Caco-2 (cell line): ENCODE results near the gene SEMA4B. TPM values are rescaled to one million over a fixed set of nuclear protein-coding genes. Genes with fewer than 3 reads are reported as not detected.

Experiments
- BruUV-seq: library from RNA; stranded (reverse); fragments of 400-500 nt; replicated peaks from 2 replicates; lab custom pipeline; 2021; lab: Mats Ljungman, UMichigan
- CTCF ChIA-PET: fragments of 300-600 bp; sonication (Branson Sonifier 250); formaldehyde crosslinking; loops from one replicate; lab custom pipeline; 2022; ENCODE audit warnings: antibody characterized with exemption; lab: Charles Lee
- POLR2A ChIA-PET: fragments of 300-600 bp; sonication (Branson Sonifier 250); formaldehyde crosslinking; loops from one replicate; lab custom pipeline; 2022; ENCODE audit warnings: antibody characterized with exemption; lab: Charles Lee
- DNase-seq, 2 experiments: peaks; one replicate each; pipeline versions ENCODE4 v3.0.0 to v3.0.0-alpha.2; 2020 to 2022
- H3K27me3 ChIP-seq: replicated peaks from 2 replicates; pipeline ENCODE4 v1.6.0; 2011; ENCODE audit warnings: low read length; ENCODE audit not compliant: control insufficient read depth, insufficient read depth
- H3K36me3 ChIP-seq: 2 replicates; pipeline ENCODE4 v1.5.1; 2011; ENCODE audit warnings: low read length; ENCODE audit not compliant: control insufficient read depth, insufficient read depth
- H3K4me1 ChIP-seq: fragments of 250-450 bp; sonication (Bioruptor Pico); 2 replicates; pipeline ENCODE4 v1.5.1; 2020; ENCODE audit warnings: mild to moderate bottlenecking
- H3K4me3 ChIP-seq: 2 replicates; pipeline ENCODE4 v1.5.1; 2011; ENCODE audit warnings: low read depth, mild to moderate bottlenecking, control low read depth, low read length
- H3K9me3 ChIP-seq: fragments of 250-450 bp; sonication (Bioruptor Pico); 2 replicates; pipeline ENCODE4 v1.5.1; 2020; ENCODE audit warnings: mild to moderate bottlenecking, moderate library complexity
- H3K27ac Mint-ChIP-seq: one replicate; pipeline ENCODE4 v1.8.0; 2022; ENCODE audit warnings: mixed read lengths; ENCODE audit not compliant: unreplicated experiment
- H3K27me3 Mint-ChIP-seq: one replicate; pipeline ENCODE4 v1.8.0; 2022; ENCODE audit warnings: mixed read lengths; ENCODE audit not compliant: insufficient read depth, unreplicated experiment
- H3K36me3 Mint-ChIP-seq: one replicate; pipeline ENCODE4 v1.8.0; 2022; ENCODE audit warnings: mild to moderate bottlenecking, mixed read lengths; ENCODE audit not compliant: insufficient read depth, unreplicated experiment
- H3K4me1 Mint-ChIP-seq: one replicate; pipeline ENCODE4 v1.8.0; 2022; ENCODE audit warnings: low read depth, mixed read lengths; ENCODE audit not compliant: unreplicated experiment
- H3K4me3 Mint-ChIP-seq: one replicate; pipeline ENCODE4 v1.8.0; 2022; ENCODE audit warnings: mild to moderate bottlenecking, moderate library complexity, mixed read lengths; ENCODE audit not compliant: unreplicated experiment
- H3K9me3 Mint-ChIP-seq: one replicate; pipeline ENCODE4 v1.8.0; 2022; ENCODE audit warnings: mixed read lengths; ENCODE audit not compliant: unreplicated experiment
- intact Hi-C: fragments of 100-400 bp; cut with micrococcal nuclease; formaldehyde crosslinking; loops from one replicate; pipeline ENCODE4 v1.10.0; 2022; ENCODE audit not compliant: unreplicated experiment
- total RNA-seq: library from RNA; stranded (reverse); gene quantifications from 2 replicates; pipeline ENCODE4 v1.2.3, GENCODE V29; 2022
- TF ChIP-seq, protein P1 (sequence below), 2 experiments: fragments of 200-600 bp in 1 of 2; IDR thresholded peaks; 1 replicate in 1 of 2; 2 replicates in 1 of 2; pipeline versions ENCODE4 v1.5.1 to v1.8.0; 2011 to 2022; ENCODE audit warnings: antibody characterized with exemption in 1 of 2, control low read depth in 1 of 2, inconsistent platforms in 1 of 2, low read depth in 1 of 2, low read length in 1 of 2, mild to moderate bottlenecking in 1 of 2, moderate library complexity in 1 of 2; ENCODE audit not compliant: insufficient read depth in 1 of 2, severe bottlenecking in 1 of 2, unreplicated experiment in 1 of 2

Gene SEMA4B
- total RNA-seq, 1 experiment from 2014 or later: 13.9 TPM

DNA sequence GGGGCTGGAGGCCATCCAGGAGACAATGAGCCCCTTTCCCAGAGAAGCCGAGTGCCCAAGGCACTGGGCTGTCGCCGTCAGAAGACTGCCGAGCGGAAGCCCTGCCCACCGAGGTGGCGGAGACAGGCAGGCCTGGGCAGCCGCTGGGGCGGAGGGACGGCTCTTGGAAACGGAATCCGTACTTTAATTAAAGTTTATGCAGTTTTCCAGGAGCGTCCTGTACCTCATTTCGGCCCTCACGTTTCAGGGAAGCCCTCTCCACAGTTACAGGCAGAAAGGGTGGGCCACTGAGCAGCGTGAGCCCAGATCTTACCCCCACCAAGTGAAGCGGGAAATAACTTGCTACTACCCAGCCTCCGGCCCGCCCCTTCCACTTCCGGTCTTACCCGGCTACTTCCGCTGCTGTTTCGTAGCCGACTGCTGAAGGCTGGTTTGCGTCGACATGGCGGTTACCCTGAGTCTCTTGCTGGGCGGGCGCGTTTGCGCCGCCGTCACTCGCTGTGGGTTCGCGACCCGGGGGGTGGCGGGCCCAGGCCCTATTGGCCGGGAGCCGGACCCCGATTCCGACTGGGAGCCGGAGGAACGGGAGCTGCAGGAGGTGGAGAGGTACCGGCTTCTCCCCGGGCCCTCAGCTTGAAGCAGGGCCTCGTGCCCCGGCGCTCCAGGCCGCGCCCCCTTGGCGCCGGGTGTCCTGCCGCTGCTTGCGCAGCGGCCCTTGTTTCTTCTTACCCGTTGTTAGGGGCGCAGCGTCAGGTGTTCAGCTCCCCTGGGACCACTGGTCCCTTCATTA, 64.3 kb downstream of the SEMA4B start, which contains the start of gene NGRN:
TSS of gene NGRN (plus strand) at position 402 of the 790 bp plus-strand sequence. CDS start at position 443, 41 bp downstream.
- ChIA-PET CTCF (interaction anchor here (1.0 to 1.1 kb wide), 2 partner anchors 28 to 166 kb away, joined by 3 to 5 read pairs; no protein-coding TSS in a partner anchor), POLR2A (interaction anchor here (0.5 to 1.0 kb wide), 4 partner anchors 16 to 148 kb away, joined by 3 to 8 read pairs (median 4); partner anchors contain the start of genes CIB1, GDPGP1 and TTLL13)
- Histone ChIP-seq H3K4me3 (peak within 1 kb of the TSS; percentile 64), H3K36me3 (no peaks in the 10 kb centered on the region), H3K4me1 (peaks cover 11% of the 10 kb centered on the region; the same call in 1 of the 2 replicates), H3K9me3 (no peaks in the 10 kb centered on the region), H3K27me3 (no peaks in the 10 kb centered on the region)
- H3K4me1 Mint-ChIP-seq: peaks cover 22% of the 10 kb centered on the region
- TF ChIP-seq, protein P1, sequence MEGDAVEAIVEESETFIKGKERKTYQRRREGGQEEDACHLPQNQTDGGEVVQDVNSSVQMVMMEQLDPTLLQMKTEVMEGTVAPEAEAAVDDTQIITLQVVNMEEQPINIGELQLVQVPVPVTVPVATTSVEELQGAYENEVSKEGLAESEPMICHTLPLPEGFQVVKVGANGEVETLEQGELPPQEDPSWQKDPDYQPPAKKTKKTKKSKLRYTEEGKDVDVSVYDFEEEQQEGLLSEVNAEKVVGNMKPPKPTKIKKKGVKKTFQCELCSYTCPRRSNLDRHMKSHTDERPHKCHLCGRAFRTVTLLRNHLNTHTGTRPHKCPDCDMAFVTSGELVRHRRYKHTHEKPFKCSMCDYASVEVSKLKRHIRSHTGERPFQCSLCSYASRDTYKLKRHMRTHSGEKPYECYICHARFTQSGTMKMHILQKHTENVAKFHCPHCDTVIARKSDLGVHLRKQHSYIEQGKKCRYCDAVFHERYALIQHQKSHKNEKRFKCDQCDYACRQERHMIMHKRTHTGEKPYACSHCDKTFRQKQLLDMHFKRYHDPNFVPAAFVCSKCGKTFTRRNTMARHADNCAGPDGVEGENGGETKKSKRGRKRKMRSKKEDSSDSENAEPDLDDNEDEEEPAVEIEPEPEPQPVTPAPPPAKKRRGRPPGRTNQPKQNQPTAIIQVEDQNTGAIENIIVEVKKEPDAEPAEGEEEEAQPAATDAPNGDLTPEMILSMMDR (IDR thresholded peaks at IDR 0.05; ENCODE audit: insufficient read depth in 1 of 2, low read depth in 1 of 2, low read length in 1 of 2, severe bottlenecking in 1 of 2, unreplicated experiment in 1 of 2): no peak
- H3K27me3 Mint-ChIP-seq: no peaks in the 10 kb centered on the region
- H3K27ac Mint-ChIP-seq: peak within 1 kb of the TSS; percentile 97
- no TSS peak for BruUV-seq
- DNase-seq: peak; percentile 87 to 89
- H3K4me3 Mint-ChIP-seq: peak within 1 kb of the TSS; percentile 95
- no peaks in the 10 kb centered on the region for H3K9me3 Mint-ChIP-seq
- intact Hi-C loops: loop anchor here (1.0 kb wide), 1 partner anchor 31 kb away; the partner anchor contains the start of gene GDPGP1
- peaks cover 40% of the 10 kb centered on the region for H3K36me3 Mint-ChIP-seq

DNA sequence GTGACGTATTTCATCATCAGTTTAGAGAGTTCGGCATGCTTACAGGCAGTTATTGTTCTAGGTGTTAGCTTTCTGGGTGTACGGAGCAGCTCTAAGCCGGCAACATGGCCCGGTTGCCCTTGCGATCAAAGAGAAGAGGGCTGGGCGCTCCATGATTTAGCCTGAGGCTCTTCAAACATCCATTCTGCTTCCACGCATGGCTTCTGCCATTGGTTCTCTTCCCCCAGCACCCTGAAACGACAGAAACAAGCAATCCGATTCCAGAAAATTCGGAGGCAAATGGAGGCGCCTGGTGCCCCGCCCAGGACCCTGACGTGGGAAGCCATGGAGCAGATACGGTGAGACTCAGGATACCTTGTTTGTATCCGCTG, 64.9 kb downstream of the SEMA4B start:
- peaks cover 11% of the 10 kb centered on the region; the same call in 1 of the 2 replicates for H3K4me1 ChIP-seq
- no TSS peak for BruUV-seq
- H3K4me3 Mint-ChIP-seq: peak overlapping the region; percentile 95
- H3K27me3 ChIP-seq: no peaks in the 10 kb centered on the region
- TF ChIP-seq, protein P1 (IDR thresholded peaks at IDR 0.05; ENCODE audit: insufficient read depth in 1 of 2, low read depth in 1 of 2, low read length in 1 of 2, severe bottlenecking in 1 of 2, unreplicated experiment in 1 of 2): no peak
- H3K9me3 Mint-ChIP-seq: no peaks in the 10 kb centered on the region
- H3K27me3 Mint-ChIP-seq: no peaks in the 10 kb centered on the region
- CTCF ChIA-PET: interaction anchor here (1.0 to 1.1 kb wide), 2 partner anchors 27 to 167 kb away, joined by 3 to 5 read pairs; no protein-coding TSS in a partner anchor
- H3K36me3 ChIP-seq: no peaks in the 10 kb centered on the region; the same call in 1 of the 2 replicates
- POLR2A ChIA-PET: interaction anchor here (0.5 to 1.0 kb wide), 4 partner anchors 17 to 148 kb away, joined by 3 to 8 read pairs (median 4); partner anchors contain the start of genes CIB1, GDPGP1 and TTLL13
- H3K36me3 Mint-ChIP-seq: peaks cover 46% of the 10 kb centered on the region
- peaks cover 23% of the 10 kb centered on the region for H3K4me1 Mint-ChIP-seq
- H3K27ac Mint-ChIP-seq: peak overlapping the region; percentile 97
- peak; percentile 50 to 58 for DNase-seq
- H3K9me3 ChIP-seq: no peaks in the 10 kb centered on the region
- peak overlapping the region; percentile 64 for H3K4me3 ChIP-seq
- intact Hi-C loops: no loop called here

DNA sequence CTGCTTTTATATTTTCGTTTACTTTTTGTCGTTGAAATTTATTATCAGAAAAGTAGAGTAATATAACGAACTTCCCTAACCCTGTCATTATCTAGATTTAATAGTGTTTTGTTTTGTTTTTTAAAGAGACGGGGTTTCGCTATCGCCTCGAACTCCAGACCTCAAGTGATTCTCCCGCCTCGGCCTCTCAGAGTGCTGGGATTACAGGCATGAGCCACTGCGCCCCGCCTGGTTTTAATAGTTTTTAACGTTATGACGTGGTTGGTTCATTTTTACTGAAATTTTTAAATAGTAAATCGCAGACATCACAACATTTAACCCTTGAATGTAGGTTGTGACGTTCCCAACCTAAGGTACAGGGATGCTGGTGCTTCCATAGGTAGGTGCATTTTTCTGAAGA, 65.4 kb downstream of the SEMA4B start:
- Mint-ChIP-seq H3K36me3 (peaks cover 48% of the 10 kb centered on the region), H3K4me1 (peaks cover 23% of the 10 kb centered on the region), H3K27me3 (no peaks in the 10 kb centered on the region), H3K4me3 (peak overlapping the region; percentile 95), H3K27ac (peak overlapping the region; percentile 97), H3K9me3 (no peaks in the 10 kb centered on the region)
- TF ChIP-seq, protein P1 (IDR thresholded peaks at IDR 0.05; ENCODE audit: insufficient read depth in 1 of 2, low read depth in 1 of 2, low read length in 1 of 2, severe bottlenecking in 1 of 2, unreplicated experiment in 1 of 2): no peak
- Histone ChIP-seq H3K4me1 (peaks cover 11% of the 10 kb centered on the region; the same call in 1 of the 2 replicates), H3K4me3 (peak overlapping the region; percentile 64), H3K36me3 (no peaks in the 10 kb centered on the region; the same call in 1 of the 2 replicates), H3K9me3 (no peaks in the 10 kb centered on the region), H3K27me3 (no peaks in the 10 kb centered on the region)
- CTCF ChIA-PET: interaction anchor here (1.0 kb wide), 1 partner anchor 167 kb away, joined by 3 read pairs; no protein-coding TSS in a partner anchor
- no peak for DNase-seq
- intact Hi-C loops: no loop called here
- TSS peak; percentile 56 for BruUV-seq
- POLR2A ChIA-PET: no interaction called here
